KBM-7 (cell line): ENCODE results near the gene CD151.

Experiments
- DNase-seq: peaks from one replicate; pipeline ENCODE4 v3.0.0-alpha.2; 2015
- in situ Hi-C: fragments of 300-500 bp; cut with MboI; formaldehyde crosslinking; loops from 2 replicates; pipeline ENCODE4 v1.14.3; 2020; ENCODE audit warnings: low sequenced_read_pairs, low pct_unique_long_range_greater_than_20kb, mixed read lengths

CD151 gene

GRCh38 chr11:883527-883926 is 50.8 kb downstream of the CD151 start:
- DNase-seq, result no peak
- in situ Hi-C loops, result no loop called here

DNA sequence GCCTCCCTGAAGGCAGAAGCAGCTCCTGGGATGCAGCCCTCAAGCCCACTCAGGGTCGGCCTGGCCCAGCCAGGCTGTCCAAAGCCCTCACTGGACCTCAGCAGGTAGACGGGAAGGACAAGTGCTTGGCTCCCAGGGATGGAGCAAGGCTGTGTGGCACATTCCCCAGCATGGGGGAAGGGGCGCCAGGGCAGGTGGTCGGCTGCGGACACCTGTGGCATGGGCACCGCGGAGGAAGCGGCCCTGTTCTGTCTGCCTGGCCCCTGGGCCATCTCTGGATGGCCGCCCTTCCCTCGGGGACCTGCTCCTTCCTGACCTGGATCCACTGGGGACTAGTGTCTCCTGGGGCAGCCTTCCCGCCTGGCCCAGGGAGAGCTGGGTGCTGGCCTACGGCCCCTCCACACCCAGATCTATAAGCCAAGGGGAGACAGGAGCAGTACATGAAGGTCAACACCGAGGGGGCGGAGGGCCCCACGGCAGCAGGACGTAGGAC is 51.9 kb downstream of the CD151 start:
- in situ Hi-C loops, result no loop called here
- no peak for DNase-seq

DNA sequence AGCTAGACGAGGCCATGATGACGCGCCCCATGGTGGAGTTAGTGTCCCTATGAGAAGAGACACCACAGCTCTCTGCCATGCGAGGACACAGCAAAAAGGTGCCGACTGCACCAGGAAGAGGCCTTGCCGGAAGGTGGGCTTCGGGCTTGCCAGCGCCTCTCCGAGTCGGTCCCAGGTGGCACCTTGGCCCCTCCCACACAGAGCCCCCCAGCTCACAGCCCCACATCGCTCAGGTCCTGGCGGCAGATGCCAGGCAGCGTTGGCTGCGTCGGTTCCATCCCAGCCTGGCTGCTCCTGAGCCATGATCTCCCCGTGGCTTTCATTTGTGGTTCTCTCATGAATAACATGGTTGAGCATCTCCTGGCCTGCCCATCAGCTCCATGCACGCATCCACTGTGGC is 53.8 kb downstream of the CD151 start:
- in situ Hi-C loops, result no loop called here
- DNase-seq, result no peak

GRCh38 chr11:887589-887988 is 54.8 kb downstream of the CD151 start:
- no peak for DNase-seq
- in situ Hi-C loops, result no loop called here
